ENCODE data around the gene LIF. TPM values are rescaled to one million over a fixed set of nuclear protein-coding genes. Genes with fewer than 3 reads are reported as not detected.

The LIF gene
- total RNA-seq, 2 experiments from 2014 or later = 0.06 TPM; not detected in 1

- Histone ChIP-seq H4K20me1 (ENCODE audit: insufficient read depth, low read length) (no peaks in the 10 kb centered on the region), H3K9me2 (ENCODE audit: insufficient read depth, low read length) (no peaks in the 10 kb centered on the region), H3K79me2 (ENCODE audit: insufficient read depth, low read depth, low read length) (no peaks in the 10 kb centered on the region), H3K9me3 (ENCODE audit: low read length) (no peaks in the 10 kb centered on the region), H2AFZ (ENCODE audit: low read length) (no peak overlapping the region), H3K4me3 (ENCODE audit: low read depth, low read length, poor library complexity, severe bottlenecking) (no peak overlapping the region), H3K4me1 (ENCODE audit: insufficient read depth, low read length, poor library complexity, severe bottlenecking) (peaks cover 20% of the 10 kb centered on the region), H3K27ac (ENCODE audit: low read depth, low read length, poor library complexity, severe bottlenecking) (no peak overlapping the region), H3K36me3 (ENCODE audit: insufficient read depth, low read length) (no peaks in the 10 kb centered on the region), H3K4me2 (ENCODE audit: low read length) (no peak overlapping the region)
- BruUV-seq (replicated peaks) = no TSS peak
- CTCF ChIA-PET (ENCODE audit: unreplicated experiment) = no interaction called here
- TF ChIP-seq EZH2phosphoT487 (IDR thresholded peaks at IDR 0.05; ENCODE audit: borderline replicate concordance, low read depth, low read length) (no peak), CTCF (conservative IDR thresholded peaks at IDR 0.05; ENCODE audit: low read length) (no peak)
- intact Hi-C loops (cut with micrococcal nuclease; ENCODE audit: unreplicated experiment) = no loop called here
- POLR2A ChIA-PET = no interaction called here
- no peak for DNase-seq (ENCODE audit: low spot score)
Measured at GRCh38 chr22:30224161-30224857, 22.2 kb downstream of the LIF start.

- TF ChIP-seq EZH2phosphoT487 (IDR thresholded peaks at IDR 0.05; ENCODE audit: borderline replicate concordance, low read depth, low read length) (no peak), CTCF (conservative IDR thresholded peaks at IDR 0.05; ENCODE audit: low read length) (no peak)
- no TSS peak for BruUV-seq (replicated peaks)
- Histone ChIP-seq H3K9me3 (ENCODE audit: low read length) (no peaks in the 10 kb centered on the region), H3K79me2 (ENCODE audit: insufficient read depth, low read depth, low read length) (no peaks in the 10 kb centered on the region), H3K4me2 (ENCODE audit: low read length) (no peak overlapping the region), H3K27ac (ENCODE audit: low read depth, low read length, poor library complexity, severe bottlenecking) (no peak overlapping the region), H3K36me3 (ENCODE audit: insufficient read depth, low read length) (no peaks in the 10 kb centered on the region), H3K9me2 (ENCODE audit: insufficient read depth, low read length) (no peaks in the 10 kb centered on the region), H3K4me3 (ENCODE audit: low read depth, low read length, poor library complexity, severe bottlenecking) (no peak overlapping the region), H2AFZ (ENCODE audit: low read length) (no peak overlapping the region), H3K4me1 (ENCODE audit: insufficient read depth, low read length, poor library complexity, severe bottlenecking) (peaks cover 20% of the 10 kb centered on the region), H4K20me1 (ENCODE audit: insufficient read depth, low read length) (no peaks in the 10 kb centered on the region)
- DNase-seq (ENCODE audit: low spot score) = no peak
- intact Hi-C loops (cut with micrococcal nuclease; ENCODE audit: unreplicated experiment) = no loop called here
- ChIA-PET POLR2A (no interaction called here), CTCF (ENCODE audit: unreplicated experiment) (no interaction called here)
Measured at GRCh38 chr22:30223303-30223702, 23.3 kb downstream of the LIF start.

- H3K9me2 ChIP-seq (ENCODE audit: insufficient read depth, low read length) = no peaks in the 10 kb centered on the region
- DNase-seq (ENCODE audit: low spot score) = no peak
- H3K27ac ChIP-seq (ENCODE audit: low read depth, low read length, poor library complexity, severe bottlenecking) = no peak overlapping the region
- H3K4me1 ChIP-seq (ENCODE audit: insufficient read depth, low read length, poor library complexity, severe bottlenecking) = peaks cover 20% of the 10 kb centered on the region
- no peak overlapping the region for H2AFZ ChIP-seq (ENCODE audit: low read length)
- no peaks in the 10 kb centered on the region for H3K9me3 ChIP-seq (ENCODE audit: low read length)
- H3K4me3 ChIP-seq (ENCODE audit: low read depth, low read length, poor library complexity, severe bottlenecking) = no peak overlapping the region
- intact Hi-C loops (cut with micrococcal nuclease; ENCODE audit: unreplicated experiment) = no loop called here
- TF ChIP-seq CTCF (conservative IDR thresholded peaks at IDR 0.05; ENCODE audit: low read length) (no peak), EZH2phosphoT487 (IDR thresholded peaks at IDR 0.05; ENCODE audit: borderline replicate concordance, low read depth, low read length) (no peak)
- no peaks in the 10 kb centered on the region for H3K36me3 ChIP-seq (ENCODE audit: insufficient read depth, low read length)
- no peaks in the 10 kb centered on the region for H4K20me1 ChIP-seq (ENCODE audit: insufficient read depth, low read length)
- H3K79me2 ChIP-seq (ENCODE audit: insufficient read depth, low read depth, low read length) = no peaks in the 10 kb centered on the region
- no peak overlapping the region for H3K4me2 ChIP-seq (ENCODE audit: low read length)
- CTCF ChIA-PET (ENCODE audit: unreplicated experiment) = no interaction called here
- POLR2A ChIA-PET = interaction anchor here (0.6 kb wide), 1 partner anchor 13 kb away, joined by 5 read pairs; no protein-coding TSS in a partner anchor
- no TSS peak for BruUV-seq (replicated peaks)
Measured at GRCh38 chr22:30222321-30222720, 24.2 kb downstream of the LIF start.

All from OCI-LY7 (cell line).